Left lung (tissue), 10 donors: Measurements from ENCODE around the gene RARA. TPM values are rescaled to one million over a fixed set of nuclear protein-coding genes. Genes with fewer than 3 reads are reported as not detected.

Experiments
- ATAC-seq: fragments of 200-7000 bp; cut with Tn5 transposase; one replicate; pipeline ENCODE4 v1.9.1; 2020; ENCODE audit warnings: moderate library complexity
- DNase-seq, 4 donors: peaks; one replicate each; pipeline ENCODE4 v3.0.0-alpha.2; 2013 to 2020
- H3K27ac ChIP-seq, 2 donors: fragments of 200-600 bp; sonication (generic) in 1 of 2; one replicate each; pipeline versions ENCODE4 v1.5.0 to v1.8.0; 2020 to 2021
- H3K27me3 ChIP-seq, 2 donors: fragments of 200-600 bp; sonication (generic) in 1 of 2; one replicate each; pipeline versions ENCODE4 v1.5.0 to v1.8.0; 2020 to 2021
- H3K36me3 ChIP-seq, 2 donors: fragments of 200-600 bp; sonication (generic) in 1 of 2; one replicate each; pipeline versions ENCODE4 v1.5.0 to v1.8.0; 2020 to 2021
- H3K4me1 ChIP-seq, 2 donors: fragments of 200-600 bp; one replicate each; pipeline ENCODE4 v1.8.0; 2021
- H3K4me3 ChIP-seq, 2 donors: fragments of 200-600 bp; sonication (generic) in 1 of 2; one replicate each; pipeline versions ENCODE4 v1.5.0 to v1.8.0; 2020 to 2021; ENCODE audit warnings: mild to moderate bottlenecking in 1 of 2
- H3K9me3 ChIP-seq, 2 donors: fragments of 200-600 bp; sonication (generic) in 1 of 2; one replicate each; pipeline versions ENCODE4 v1.5.0 to v1.8.0; 2020 to 2021
- CTCF ChIP-seq, 2 donors: fragments of 200-600 bp; sonication (generic) in 1 of 2; IDR thresholded peaks; one replicate each; pipeline versions ENCODE4 v1.5.0 to v1.8.0; 2021; ENCODE audit warnings: antibody characterized with exemption in 2 of 2
- intact Hi-C, 2 donors: fragments of 100-400 bp; cut with DNase I; formaldehyde crosslinking; loops; one replicate each; pipeline versions ENCODE4 v1.11.2 to v1.14.2; 2022
- polyA plus RNA-seq, 6 donors: library from polyadenylated mRNA; unstranded; fragments of 120-200 nt; gene quantifications; one replicate each; pipeline ENCODE4 v1.2.1, GENCODE V29; 2013; ENCODE audit not compliant: insufficient read length in 6 of 6
- total RNA-seq, 2 donors: library from RNA; stranded (reverse); fragmentation: NEBNext Ultra II Directional; extraction: Animal tissue kit (Norgen Biotek cat#: 25700); gene quantifications; one replicate each; pipeline ENCODE4 v1.2.1, GENCODE V29; 2021
- donor health status: DM: no; HTN: yes; CAD: no.
- donor health status: DM: no; HTN: no; CAD: no.

Gene RARA
- total and polyA plus RNA-seq, 8 donors, result 45.5 to 62.6 (median 53.1) TPM

- no peak overlapping the region for H3K4me3 ChIP-seq
- H3K4me1 ChIP-seq, result peaks cover 38 to 85% of the 10 kb centered on the region in 2 donors
- TF ChIP-seq CTCF (IDR thresholded peaks at IDR 0.05), result no peak
- H3K27ac ChIP-seq, result peak overlapping the region in 1 of 2 donors; percentile 49
- no peaks in the 10 kb centered on the region for H3K27me3 ChIP-seq
- peak in 2 of 4 donors; percentile 33 to 54 for DNase-seq
- no peaks in the 10 kb centered on the region for H3K9me3 ChIP-seq
- peaks cover 0 to 88% of the 10 kb centered on the region in 2 donors for H3K36me3 ChIP-seq
- intact Hi-C loops, result loop anchor here (5.0 to 10.0 kb wide), 2 partner anchors 44 to 47 kb away; partner anchors contain the start of gene RARA (in 2 of the 2)
- no peak for ATAC-seq
Measured at GRCh38 chr17:40351359-40352236, 42.6 kb downstream of the RARA start.

- Histone ChIP-seq H3K27me3 (no peaks in the 10 kb centered on the region), H3K27ac (peak overlapping the region in 1 of 2 donors; percentile 49), H3K36me3 (peaks cover 0 to 95% of the 10 kb centered on the region in 2 donors), H3K4me1 (peaks cover 31 to 80% of the 10 kb centered on the region in 2 donors), H3K9me3 (no peaks in the 10 kb centered on the region), H3K4me3 (no peak overlapping the region)
- intact Hi-C loops, result loop anchor here (5.0 to 10.0 kb wide), 2 partner anchors 45 to 48 kb away; partner anchors contain the start of gene RARA (in 2 of the 2)
- DNase-seq (peak in 1 of 4 donors; percentile 46), ATAC-seq (no peak)
- no peak for TF ChIP-seq CTCF (IDR thresholded peaks at IDR 0.05)
Measured at GRCh38 chr17:40352237-40352778, 43.3 kb downstream of the RARA start.

- Histone ChIP-seq H3K27me3 (no peaks in the 10 kb centered on the region), H3K4me1 (peaks cover 25 to 80% of the 10 kb centered on the region in 2 donors), H3K36me3 (peaks cover 0 to 95% of the 10 kb centered on the region in 2 donors), H3K4me3 (no peak overlapping the region), H3K9me3 (no peaks in the 10 kb centered on the region), H3K27ac (no peak overlapping the region)
- DNase-seq, result peak in 1 of 4 donors; percentile 58
- ATAC-seq, result peak; percentile 2
- no peak for TF ChIP-seq CTCF (IDR thresholded peaks at IDR 0.05)
- intact Hi-C loops, result loop anchor here (5.0 to 10.0 kb wide), 2 partner anchors 46 to 48 kb away; partner anchors contain the start of gene RARA (in 2 of the 2)
Measured at GRCh38 chr17:40352779-40353394, 43.9 kb downstream of the RARA start.

- Histone ChIP-seq H3K36me3 (peaks cover 0 to 79% of the 10 kb centered on the region in 2 donors), H3K27me3 (no peaks in the 10 kb centered on the region), H3K4me1 (peaks cover 9 to 79% of the 10 kb centered on the region in 2 donors), H3K27ac (peak overlapping the region in 1 of 2 donors; percentile 24), H3K9me3 (no peaks in the 10 kb centered on the region), H3K4me3 (no peak overlapping the region)
- ATAC-seq, result no peak
- intact Hi-C loops, result loop anchor here (5.0 to 10.0 kb wide), 2 partner anchors 47 to 50 kb away; partner anchors contain the start of gene RARA (in 2 of the 2)
- DNase-seq, result peak in 1 of 4 donors; percentile 73
- no peak for TF ChIP-seq CTCF (IDR thresholded peaks at IDR 0.05)
Measured at GRCh38 chr17:40354221-40355122, 45.5 kb downstream of the RARA start.
